DOHH2 (cell line): ENCODE results near the gene CMSS1.

Experiments
- H3F3A ChIP-seq: fragments of 200-600 bp; sonication (generic), shearing (Covaris generic); 2 replicates; pipeline ENCODE4 v1.6.0; 2016; ENCODE audit warnings: antibody characterized with exemption, mild to moderate bottlenecking; ENCODE audit not compliant: control insufficient read depth, insufficient read depth
- H3K27ac ChIP-seq: fragments of 200-600 bp; sonication (generic); 2 replicates; pipeline ENCODE4 v1.5.1; 2014; ENCODE audit warnings: low read depth, mild to moderate bottlenecking, low read length, moderate library complexity
- H3K27me3 ChIP-seq: fragments of 200-600 bp; sonication (generic); 2 replicates; pipeline ENCODE4 v1.6.1; 2014; ENCODE audit warnings: mild to moderate bottlenecking, low read length, mixed read lengths; ENCODE audit not compliant: control insufficient read depth
- H3K36me3 ChIP-seq: fragments of 200-600 bp; sonication (generic); 2 replicates; pipeline ENCODE4 v1.6.1; 2014; ENCODE audit warnings: mild to moderate bottlenecking, low read length, moderate library complexity, mixed read lengths; ENCODE audit not compliant: control insufficient read depth
- H3K4me1 ChIP-seq: fragments of 200-600 bp; sonication (generic); 2 replicates; pipeline ENCODE4 v1.6.1; 2014; ENCODE audit warnings: mild to moderate bottlenecking, low read length, mixed read lengths; ENCODE audit not compliant: control insufficient read depth
- H3K4me2 ChIP-seq: fragments of 200-600 bp; sonication (generic); 2 replicates; pipeline ENCODE4 v1.6.0; 2014; ENCODE audit warnings: mild to moderate bottlenecking, low read length, moderate library complexity
- H3K4me3 ChIP-seq: fragments of 200-600 bp; sonication (generic); 2 replicates; pipeline ENCODE4 v1.5.1; 2014; ENCODE audit warnings: mild to moderate bottlenecking, low read length, mixed read lengths
- H3K79me2 ChIP-seq: fragments of 200-600 bp; sonication (generic); 2 replicates; pipeline ENCODE4 v1.6.1; 2014; ENCODE audit warnings: mild to moderate bottlenecking, low read length, mixed read lengths; ENCODE audit not compliant: control insufficient read depth
- H3K9me2 ChIP-seq: fragments of 200-600 bp; sonication (generic); replicated peaks from 2 replicates; pipeline ENCODE4 v1.6.1; 2014; ENCODE audit warnings: mild to moderate bottlenecking, low read length, mixed read lengths; ENCODE audit not compliant: control insufficient read depth
- H3K9me3 ChIP-seq: fragments of 200-600 bp; sonication (generic); 2 replicates; pipeline ENCODE4 v1.6.1; 2014; ENCODE audit warnings: antibody characterized with exemption, low read length, mixed read lengths; ENCODE audit not compliant: control insufficient read depth, insufficient read depth
- H4K20me1 ChIP-seq: fragments of 200-600 bp; sonication (generic); 2 replicates; pipeline ENCODE4 v1.6.0; 2014; ENCODE audit warnings: low read depth, mild to moderate bottlenecking, antibody characterized with exemption, low read length, moderate library complexity; ENCODE audit not compliant: control insufficient read depth, insufficient read depth
- CTCF ChIP-seq: fragments of 200-600 bp; sonication (generic); IDR thresholded peaks from one replicate; pipeline ENCODE4 v1.5.1; 2014; ENCODE audit warnings: antibody characterized with exemption, mild to moderate bottlenecking, low read depth, low read length; ENCODE audit not compliant: poor library complexity, severe bottlenecking
- EZH2phosphoT487 ChIP-seq: fragments of 200-600 bp; sonication (generic); IDR thresholded peaks from 2 replicates; pipeline ENCODE4 v1.6.1; 2017; ENCODE audit warnings: borderline replicate concordance, mild to moderate bottlenecking, antibody characterized with exemption, low read length, moderate library complexity, mixed read lengths

Gene CMSS1

GRCh38 chr3:100080573-100080972 is 262.9 kb downstream of the CMSS1 start:
- no peak overlapping the region for H3K27ac ChIP-seq
- H3K4me1 ChIP-seq, result 0 out of 2 replicates have a peak, but pooled peaks cover 2% of the 10 kb centered on the region
- H3K9me3 ChIP-seq, result no peaks in the 10 kb centered on the region
- H3K36me3 ChIP-seq, result no peaks in the 10 kb centered on the region
- H3K4me3 ChIP-seq, result no peak overlapping the region
- H3F3A ChIP-seq, result no peaks in the 10 kb centered on the region
- no peaks in the 10 kb centered on the region for H3K79me2 ChIP-seq
- H3K27me3 ChIP-seq, result no peaks in the 10 kb centered on the region
- H4K20me1 ChIP-seq, result no peaks in the 10 kb centered on the region
- no peaks in the 10 kb centered on the region for H3K9me2 ChIP-seq
- TF ChIP-seq CTCF, result no peak
- TF ChIP-seq EZH2phosphoT487, result no peak
- H3K4me2 ChIP-seq, result no peak overlapping the region

- Histone ChIP-seq H3K27ac (no peak overlapping the region), H3K4me2 (no peak overlapping the region), H3F3A (no peaks in the 10 kb centered on the region), H3K27me3 (no peaks in the 10 kb centered on the region), H4K20me1 (no peaks in the 10 kb centered on the region), H3K9me2 (no peaks in the 10 kb centered on the region), H3K4me3 (no peak overlapping the region), H3K79me2 (no peaks in the 10 kb centered on the region), H3K4me1 (0 out of 2 replicates have a peak, but pooled peaks cover 2% of the 10 kb centered on the region), H3K9me3 (no peaks in the 10 kb centered on the region), H3K36me3 (no peaks in the 10 kb centered on the region)
- TF ChIP-seq EZH2phosphoT487 (no peak), CTCF (no peak)
Measured at GRCh38 chr3:100081311-100081710, 263.6 kb downstream of the CMSS1 start.

GRCh38 chr3:100081986-100082692 is 264.5 kb downstream of the CMSS1 start:
- H3K9me2 ChIP-seq, result no peaks in the 10 kb centered on the region

More at GRCh38 chr3:100081986-100082692, 264.5 kb downstream of the CMSS1 start:
- TF ChIP-seq CTCF (no peak), EZH2phosphoT487 (no peak)
- Histone ChIP-seq H3K9me3 (no peaks in the 10 kb centered on the region), H3K79me2 (no peaks in the 10 kb centered on the region), H3K4me1 (0 out of 2 replicates have a peak, but pooled peaks cover 2% of the 10 kb centered on the region), H3F3A (no peaks in the 10 kb centered on the region), H3K4me2 (no peak overlapping the region), H3K4me3 (no peak overlapping the region), H3K36me3 (no peaks in the 10 kb centered on the region), H3K27me3 (no peaks in the 10 kb centered on the region), H3K27ac (no peak overlapping the region), H4K20me1 (no peaks in the 10 kb centered on the region)
